Fibroblast of gingiva (primary cell): Measurements from ENCODE around the gene ATP13A3.
"Not testable (repeated sequence)": the region's sequence is repeated elsewhere in the genome, so short reads cannot be mapped to it uniquely, and the experiment has no call there.

Experiments
- DNase-seq: peaks from one replicate; pipeline ENCODE4 v3.0.0-alpha.2; 2011; ENCODE audit warnings: low read depth

ATP13A3 gene

DNA sequence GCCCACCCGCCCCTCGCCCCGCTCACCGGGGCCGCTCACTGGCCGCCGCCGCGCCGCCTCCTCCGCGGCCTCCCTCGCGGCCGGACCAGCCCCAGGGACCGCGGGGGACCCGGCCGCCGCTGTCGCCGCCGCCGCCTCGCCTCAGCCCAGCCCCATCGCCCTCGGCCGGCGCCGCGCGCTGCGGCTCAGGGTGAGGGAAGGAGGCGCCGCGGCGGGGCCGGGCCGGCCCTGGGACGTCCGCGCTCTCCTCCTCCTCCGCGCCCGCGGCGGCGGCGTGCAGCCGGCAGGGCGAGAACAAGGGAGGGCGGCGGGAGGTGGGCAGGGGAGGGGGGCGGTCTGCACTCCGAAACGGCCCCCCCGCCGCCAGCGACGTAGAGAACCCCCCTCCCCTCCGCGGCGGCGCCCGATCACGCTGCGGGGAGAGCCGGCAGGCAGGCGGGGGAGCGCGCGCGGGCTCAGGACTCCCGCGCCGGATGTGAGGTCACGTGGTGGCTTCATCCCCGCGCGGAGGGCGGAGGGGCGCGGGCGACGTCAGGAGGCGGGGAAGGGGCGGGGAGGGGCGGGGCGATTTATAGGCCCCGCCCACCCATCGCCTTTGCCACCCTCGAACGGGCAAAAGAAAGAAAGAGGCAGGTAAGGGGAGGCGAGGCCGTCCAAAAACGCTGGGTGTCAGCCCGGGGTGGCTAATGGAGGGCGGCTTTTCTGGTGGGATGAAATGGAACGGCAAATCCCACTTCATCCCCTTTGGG is at the start of gene ATP13A3:
TSS of gene ATP13A3 (minus strand) at position 463 of the 749 bp plus-strand sequence. CDS start 24,812 bp downstream, outside the sequence.
- peak; percentile 93 for DNase-seq

DNA sequence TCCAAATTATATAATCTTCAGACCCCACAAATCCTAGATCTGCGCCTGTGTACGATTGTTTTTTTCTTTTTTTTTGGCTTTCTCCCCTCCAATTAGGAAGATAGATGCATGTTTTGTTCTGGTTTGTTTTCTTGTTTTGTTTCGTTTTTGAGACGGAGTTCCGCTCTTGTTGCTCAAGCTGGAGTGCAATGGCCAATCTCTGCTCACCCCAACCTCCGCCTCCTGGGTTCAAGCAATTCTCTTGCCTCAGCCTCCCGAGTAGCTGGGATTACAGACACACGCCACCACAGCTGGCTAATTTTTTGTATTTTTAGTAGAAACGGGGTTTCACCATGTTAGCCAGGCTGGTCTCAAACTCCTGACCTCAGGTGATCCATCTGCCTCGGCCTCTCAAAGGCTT is 48.4 kb upstream of the ATP13A3 start:
- not testable (repeated sequence) for DNase-seq

DNA sequence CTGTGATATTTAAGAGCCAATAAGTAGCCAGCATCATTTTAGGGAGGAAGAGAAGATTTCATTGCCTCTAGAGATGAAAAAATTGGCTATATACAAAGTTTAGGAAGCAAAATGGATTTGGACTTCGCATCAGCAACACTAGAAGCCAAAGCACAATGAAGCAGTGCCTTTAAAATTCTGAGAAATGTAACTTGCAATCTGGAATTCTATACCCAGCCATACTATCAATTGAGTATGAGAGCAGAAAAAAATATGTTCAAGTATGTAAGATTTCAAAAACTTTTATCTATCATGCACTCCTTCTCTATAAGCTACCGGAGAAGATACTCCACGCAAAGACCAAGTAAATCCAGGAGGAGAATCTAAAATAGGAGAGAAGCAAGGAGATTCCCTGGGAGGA is 47.4 kb upstream of the ATP13A3 start:
- no peak for DNase-seq

DNA sequence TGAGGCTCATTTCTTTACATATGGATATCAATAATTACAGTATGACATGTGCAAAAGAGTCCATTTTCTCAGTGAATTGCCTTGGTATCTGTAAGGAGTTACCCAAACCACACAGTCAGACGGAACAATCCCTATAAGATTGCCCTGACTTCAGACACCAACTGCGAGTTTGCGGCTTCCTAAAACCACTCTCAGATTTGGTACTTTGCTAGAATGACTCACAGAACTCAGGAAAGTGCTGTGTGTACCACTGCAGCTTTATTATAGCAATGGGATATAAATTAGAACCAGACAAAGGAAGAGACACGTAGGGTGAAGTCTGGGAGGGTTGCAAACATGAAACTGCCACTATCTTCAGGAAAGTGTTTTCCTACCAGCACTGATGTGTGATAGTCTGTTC is 45.8 kb upstream of the ATP13A3 start:
- DNase-seq, result no peak

DNA sequence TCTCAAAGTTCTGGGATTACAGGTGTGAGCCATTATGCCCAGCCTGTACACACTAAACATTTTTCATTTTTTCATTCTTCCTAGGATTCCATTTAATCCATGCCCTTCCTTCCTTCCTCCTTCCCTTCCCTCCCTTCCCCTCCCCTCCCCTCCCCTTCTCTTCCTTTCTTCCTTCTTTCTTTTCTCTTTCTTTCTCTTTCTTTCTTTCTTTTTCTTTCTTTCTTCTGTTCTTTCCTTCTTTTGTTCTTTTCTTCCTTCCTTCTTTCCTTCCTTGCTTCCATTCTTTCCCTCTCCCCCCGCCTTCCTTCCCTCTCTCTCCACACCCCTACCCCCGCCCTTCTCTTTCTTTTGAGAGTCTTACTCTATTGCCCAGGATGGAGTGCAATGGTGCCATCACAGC is 40.9 kb upstream of the ATP13A3 start:
- no peak for DNase-seq

DNA sequence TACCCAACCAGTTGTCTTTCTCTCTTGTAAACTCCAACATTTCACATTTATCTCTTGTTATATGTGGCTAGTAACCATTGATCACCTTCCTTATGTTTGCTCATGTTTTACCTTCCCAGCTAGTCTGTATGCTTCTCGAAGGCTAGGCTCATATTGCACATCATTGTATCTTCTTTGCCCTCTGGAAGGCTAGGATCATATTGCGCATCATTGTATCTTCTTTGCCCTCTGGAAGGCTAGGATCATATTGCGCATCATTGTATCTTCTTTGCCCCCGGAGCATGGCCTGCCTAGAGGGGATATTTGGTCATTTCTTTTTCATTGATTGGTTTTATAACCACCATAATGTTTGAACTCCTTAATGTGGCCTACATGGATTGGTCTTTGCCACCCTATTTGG is 39.4 kb upstream of the ATP13A3 start:
- no peak for DNase-seq

DNA sequence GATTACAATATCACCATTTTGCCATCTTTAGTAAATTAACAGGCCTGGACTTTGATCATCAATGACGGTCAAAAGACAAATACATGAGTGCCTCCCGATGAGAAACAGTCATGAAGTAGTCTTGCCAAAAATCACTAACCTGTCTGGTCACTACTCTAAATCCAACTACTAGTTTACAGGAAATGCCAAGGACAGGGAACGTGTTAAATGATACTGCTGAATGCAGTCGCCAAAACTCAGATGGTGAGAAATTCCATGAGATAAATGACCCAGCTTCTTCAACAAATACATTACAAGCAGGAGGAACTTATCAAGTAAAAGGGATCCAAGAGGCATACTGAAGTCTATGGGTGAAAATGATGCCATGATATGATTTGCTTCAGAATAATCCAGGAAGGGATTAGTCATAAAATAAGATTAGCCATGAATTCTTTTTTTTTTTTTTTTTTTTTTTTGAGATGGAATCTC is 35.8 kb upstream of the ATP13A3 start:
- DNase-seq, result no peak

DNA sequence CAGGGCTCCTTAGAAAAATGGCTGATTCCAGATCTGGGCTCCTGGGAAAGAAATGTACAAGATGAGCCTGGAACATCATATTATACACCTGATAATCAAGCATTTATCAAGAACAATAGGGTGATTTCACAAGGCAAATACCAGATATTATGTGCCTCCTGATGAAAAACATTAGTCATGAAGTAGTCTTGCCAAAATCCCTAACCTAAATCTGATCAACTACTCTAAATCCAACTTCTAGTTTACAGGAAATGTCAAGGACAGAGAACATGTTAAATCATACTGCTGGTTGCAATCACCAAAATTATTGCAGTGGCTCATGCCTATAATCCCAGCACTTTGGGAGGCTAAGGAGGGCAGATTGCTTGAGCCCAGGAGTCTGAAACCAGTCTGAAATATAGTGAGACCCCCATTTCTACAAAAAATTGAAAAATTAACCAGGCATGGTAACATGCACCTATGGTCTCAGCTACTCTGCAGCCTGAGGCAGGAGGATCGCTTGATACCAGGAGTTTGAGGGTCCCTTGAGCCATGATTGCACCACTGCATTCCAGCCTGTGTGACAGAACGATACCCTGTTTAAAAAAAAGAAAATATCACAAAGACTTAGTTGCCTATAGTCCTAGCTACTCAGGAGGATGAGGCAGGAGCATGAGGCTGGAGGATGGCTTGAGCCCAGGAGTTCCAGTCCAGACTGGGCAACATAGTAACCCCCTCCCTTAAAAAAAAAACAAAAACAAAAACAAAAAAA is 34.9 kb upstream of the ATP13A3 start:
- DNase-seq, result peak; percentile 76

DNA sequence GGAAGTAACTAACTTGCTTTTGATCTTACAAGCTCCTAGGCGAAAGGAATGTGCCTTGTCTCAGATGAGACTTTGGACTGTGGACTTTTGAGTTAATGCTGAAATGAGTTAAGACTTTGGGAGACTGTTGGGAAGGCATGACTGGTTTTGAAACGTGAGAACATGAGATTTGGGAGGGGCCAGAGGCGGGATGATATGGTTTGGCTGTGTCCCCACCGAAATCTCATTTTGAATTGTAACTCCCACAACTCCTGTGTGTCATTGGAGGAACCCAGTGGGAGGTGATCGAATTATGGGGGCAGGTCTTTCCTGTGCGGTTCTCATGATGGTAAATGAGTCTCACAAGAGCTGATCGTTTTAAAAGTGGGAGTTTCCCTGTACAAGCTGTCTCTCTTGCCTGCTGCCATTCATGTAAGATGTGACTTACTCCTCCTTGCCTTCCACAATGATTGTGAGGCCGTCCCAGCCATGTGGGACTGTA is 33.9 kb upstream of the ATP13A3 start:
- DNase-seq, result not testable (repeated sequence)

DNA sequence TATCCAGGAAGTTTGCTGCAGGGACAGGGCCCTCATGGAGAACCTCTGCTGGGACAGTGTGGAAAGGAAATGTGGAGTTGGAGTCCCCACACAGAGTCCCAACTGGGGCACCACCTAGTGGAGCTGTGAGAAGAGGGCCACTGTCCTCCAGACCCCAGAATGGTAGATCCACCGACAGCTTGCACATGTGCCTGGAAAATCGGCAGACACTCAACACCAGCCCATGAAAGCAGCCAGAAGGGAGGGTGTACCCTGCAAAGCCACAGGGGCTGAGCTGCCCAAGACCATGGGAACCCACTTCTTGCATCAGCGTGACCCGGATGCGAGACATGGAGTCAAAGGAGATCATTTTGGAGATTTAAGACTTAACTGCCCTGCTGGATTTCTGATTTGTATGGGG is 33.4 kb upstream of the ATP13A3 start:
- not testable (repeated sequence) for DNase-seq

DNA sequence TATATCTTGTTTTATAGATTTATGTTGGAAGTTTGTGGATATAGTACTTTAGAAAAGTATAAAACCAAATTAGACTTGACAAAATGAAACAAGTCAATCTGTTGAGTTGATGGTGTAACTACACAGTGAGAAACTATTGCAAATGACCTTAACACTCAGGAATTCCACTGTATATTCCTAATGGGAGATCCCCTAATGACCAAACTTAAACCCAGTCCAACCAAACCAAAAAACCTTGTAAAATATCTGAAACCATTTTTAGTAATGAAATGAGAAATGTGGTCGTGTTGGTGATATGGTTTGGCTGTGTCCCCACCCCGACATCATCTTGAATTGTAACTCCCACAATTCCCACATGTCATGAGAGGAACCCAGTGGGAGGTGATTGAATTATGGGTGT is 31.9 kb upstream of the ATP13A3 start:
- DNase-seq, result no peak

DNA sequence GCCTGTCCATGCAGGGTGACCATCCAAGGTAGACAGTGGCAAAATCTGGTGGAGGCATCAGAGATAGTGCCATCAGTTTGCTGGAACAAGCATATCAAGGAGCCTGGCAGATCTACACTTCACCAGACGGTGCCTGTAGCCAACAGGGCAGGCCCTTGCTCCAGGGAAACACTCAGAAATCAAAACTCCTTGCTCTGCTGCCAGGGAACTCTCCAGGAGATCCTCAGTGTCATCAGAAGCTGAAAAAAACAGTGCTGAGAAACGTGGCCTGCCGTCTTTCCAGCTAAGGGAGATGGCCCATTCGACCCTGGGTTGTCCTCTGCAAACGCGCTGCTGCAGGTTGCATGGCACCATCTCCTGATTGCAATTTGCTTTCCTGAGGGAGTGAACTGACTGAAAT is 30.5 kb upstream of the ATP13A3 start:
- no peak for DNase-seq

DNA sequence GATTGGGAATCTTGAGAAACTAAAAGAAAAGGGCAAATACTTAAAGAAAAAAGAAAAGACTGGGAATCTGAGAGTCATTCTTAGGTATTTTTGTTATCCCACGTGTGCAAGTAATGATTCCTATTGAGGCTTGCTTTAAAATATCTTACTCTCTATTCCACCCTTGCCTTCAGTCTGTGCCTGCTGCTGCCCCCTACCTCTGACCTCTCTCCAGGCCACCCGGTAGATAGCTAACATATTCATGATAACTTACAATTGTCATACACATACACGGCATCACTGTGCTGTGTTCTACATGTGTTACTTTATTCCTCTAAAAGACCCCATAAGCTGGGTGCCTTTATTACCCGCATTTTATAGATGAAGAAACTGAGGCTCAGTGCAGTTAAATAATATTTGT is 27.8 kb upstream of the ATP13A3 start:
- DNase-seq, result no peak

DNA sequence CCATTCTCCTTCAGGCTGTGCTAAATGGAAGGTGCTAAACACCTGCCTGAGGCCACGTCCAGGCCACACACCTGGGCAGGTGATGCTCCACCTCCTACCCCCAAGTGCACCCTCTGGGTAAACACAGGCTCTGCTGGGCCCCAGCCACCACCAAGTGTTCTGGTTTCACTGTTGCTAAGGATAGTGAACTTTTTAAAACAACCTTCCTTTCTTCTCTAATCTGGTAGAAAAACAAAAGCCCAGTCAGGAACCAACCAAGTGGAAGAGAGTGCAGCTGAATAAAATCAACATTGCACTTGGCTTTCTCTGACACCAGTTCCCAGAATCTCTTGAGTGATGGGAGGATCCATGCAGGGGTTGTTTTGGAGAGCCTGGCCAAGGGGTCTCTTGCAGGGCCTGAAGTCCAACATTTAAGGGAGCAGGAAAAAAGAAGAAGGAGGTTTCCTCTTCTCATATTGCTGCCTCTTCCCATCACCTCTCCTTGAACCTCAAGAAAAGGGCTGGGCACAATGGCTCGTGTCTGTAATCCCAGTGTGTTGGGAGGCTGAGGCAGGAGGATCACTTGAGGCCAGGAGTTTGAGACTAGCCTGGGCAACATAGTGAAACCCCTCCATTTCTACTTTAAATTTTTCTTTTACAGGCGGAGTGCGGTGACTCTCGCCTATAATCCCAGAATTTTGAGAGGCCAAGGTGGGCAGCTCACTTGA is 26.2 kb upstream of the ATP13A3 start:
- DNase-seq, result no peak

DNA sequence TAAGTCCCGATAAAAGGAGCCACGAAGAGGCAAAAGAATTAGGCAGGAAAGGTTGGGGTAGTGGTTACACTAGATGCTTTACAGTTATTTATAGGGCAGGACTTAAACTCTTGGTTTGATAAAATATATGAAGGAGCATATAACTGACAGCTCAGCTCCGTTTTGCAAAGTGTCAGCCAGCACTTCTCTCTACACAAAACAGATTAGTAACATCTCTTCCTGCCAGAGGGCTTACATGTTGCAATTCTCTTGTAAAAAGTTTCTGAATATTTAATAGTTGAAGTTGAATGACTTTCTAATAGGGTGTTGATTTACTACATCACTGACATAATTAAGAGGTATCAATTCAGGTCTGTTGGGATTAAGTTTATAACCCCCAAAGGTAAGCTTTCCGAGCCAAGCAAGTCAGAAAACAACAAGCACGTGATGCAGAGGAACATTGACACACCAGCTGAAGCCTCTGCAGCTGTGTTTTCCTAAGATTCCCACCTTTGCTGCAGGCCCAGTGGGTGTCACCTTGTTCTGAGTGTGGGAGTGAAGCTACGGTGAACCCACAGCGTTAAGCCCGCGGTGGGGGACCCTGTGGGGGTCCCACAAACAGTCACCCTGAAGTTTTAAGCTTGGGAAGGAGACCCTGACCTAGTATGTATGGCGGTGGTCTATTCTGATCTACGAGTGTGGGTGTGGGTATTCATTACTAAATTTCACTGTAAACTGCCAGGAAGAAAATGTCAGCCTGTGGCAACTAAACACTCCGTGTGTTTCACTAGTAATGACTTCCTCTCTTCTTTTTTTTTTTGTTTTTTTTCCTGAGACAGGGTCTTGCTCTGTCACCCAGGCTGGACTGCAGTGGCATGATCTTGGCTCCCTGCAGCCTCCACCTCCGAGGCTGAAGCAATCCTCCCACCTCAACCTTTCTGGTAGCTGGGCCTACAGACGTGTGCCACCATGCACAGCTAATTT is 22.0 kb upstream of the ATP13A3 start:
- DNase-seq, result no peak

DNA sequence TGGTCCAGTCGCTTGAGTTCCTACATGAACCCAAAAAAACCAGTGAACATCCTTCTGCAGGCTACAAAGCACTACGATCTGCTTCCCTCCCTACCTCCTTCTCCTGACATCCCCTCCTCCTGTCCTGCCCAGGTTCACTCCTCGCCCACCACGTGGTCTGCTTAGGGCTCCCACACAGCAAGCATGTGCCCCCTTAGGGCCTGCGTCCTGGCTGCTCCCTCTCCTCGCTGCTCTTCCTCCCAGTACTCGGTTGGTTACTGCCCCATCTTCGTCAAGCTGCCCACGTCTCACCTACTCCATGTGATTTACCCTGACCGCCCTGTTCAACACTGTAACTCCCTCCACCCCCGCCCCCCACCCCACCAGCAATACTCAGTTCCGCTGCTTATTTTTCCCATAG is 20.8 kb upstream of the ATP13A3 start:
- no peak for DNase-seq

DNA sequence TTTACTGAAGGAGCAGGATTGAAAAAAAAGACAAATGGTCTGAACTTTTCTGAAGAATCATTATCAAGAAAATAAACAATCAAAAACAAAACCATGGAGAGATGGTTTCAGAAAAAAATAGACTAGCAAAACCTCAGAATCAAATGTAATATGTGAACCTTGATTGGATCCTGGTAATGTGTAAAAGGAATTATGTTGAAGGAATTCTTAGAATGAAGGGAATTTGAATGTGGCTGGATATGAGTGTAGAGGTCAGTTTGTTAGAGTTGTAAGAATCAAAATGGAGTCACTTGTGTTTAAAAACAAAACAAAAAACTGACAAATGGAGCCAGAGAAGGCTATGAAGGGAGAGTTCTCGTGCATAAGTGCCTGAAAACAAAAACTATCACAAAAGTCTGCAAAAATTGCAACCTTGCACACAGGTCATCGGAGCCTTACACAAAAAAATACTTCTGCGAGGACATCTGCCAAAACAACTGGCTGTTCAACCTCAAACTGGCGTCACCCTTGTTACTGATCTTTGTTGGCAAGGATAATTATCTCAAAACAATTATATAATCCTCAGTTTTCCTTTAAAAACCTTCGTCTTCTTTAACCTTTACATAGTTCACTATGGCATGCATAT is 19.1 kb upstream of the ATP13A3 start:
- DNase-seq, result no peak

DNA sequence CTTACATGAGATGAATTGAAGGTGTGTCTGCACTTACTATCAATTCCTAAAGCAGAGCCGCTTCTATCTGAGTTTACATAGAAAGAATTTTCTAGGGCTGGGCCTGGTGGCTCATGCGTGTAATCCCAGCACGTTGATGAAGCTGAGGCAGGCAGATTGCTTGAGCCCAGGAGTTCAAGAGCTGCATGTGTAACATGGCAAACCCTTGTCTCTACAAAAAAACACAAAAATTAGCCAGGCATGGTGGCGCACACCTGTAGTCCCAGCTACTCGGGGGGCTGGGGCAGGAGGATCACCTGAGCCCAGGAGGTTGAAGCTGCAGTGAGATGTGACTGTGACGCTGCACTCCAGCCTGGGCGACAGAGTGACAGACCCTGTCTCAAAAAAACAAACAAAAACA is 18.1 kb upstream of the ATP13A3 start:
- DNase-seq, result no peak

DNA sequence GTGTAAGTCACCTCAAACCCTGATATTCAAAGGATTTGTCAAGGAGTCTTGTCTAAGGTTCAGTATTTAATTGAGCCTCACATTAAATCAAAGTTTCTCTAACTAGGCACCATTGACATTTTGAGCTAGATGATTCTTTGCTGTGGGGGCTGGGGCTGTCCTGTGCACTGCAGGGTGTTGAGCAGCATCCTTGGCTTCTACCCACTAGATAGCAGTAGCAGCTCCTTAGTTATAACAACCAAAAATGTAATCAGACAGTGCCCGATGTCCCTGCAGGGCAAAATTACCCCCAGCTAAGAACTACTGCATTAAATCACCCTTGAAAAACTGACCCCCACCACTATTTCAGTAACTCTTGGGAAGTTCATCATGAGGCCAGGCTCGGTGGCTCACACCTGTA is 17.3 kb upstream of the ATP13A3 start:
- no peak for DNase-seq

DNA sequence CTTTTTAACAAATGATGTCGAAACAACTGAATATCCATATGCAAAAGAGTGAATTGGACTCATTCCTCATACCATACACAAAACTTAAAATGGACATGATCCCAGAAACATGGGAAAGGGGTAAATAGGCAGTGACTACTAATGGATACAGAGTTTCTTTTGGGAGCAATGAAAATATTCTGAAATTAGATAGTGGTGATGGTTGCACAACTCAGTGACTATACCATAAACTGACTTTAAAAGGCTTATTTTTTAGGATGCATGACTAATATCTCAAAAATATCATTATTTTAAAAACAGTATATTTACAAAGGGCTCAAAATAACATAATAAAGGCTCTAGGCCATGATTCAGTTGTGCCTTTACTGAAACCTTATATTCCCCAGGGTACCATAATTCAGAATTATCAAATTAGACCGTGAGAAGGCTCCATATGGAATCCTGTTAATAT is 16.3 kb upstream of the ATP13A3 start:
- DNase-seq, result peak; percentile 79

DNA sequence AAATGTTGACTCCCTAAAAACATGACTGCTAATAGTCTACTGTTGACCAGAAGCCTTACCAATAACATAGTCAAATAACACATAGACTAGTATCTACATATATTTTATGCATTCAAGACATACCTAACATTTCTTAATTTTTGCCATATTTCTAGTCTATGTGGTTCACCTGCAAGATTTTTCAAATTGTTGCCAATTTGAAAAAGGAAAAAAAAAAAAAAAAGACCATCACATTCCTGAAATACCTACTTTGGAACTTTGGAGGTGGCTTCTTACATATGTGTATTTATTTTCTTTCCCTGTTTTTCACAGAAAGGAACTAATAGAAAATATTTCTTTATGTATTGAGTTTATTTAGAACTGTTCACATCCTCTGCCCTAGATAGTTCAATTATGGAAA is 13.4 kb upstream of the ATP13A3 start:
- no peak for DNase-seq
